A549 (cell line): ENCODE results near the gene MINAR1. TPM values are rescaled to one million over a fixed set of nuclear protein-coding genes. Genes with fewer than 3 reads are reported as not detected.

Experiments
- ATAC-seq, 2 experiments: fragments of 200-7000 bp in 1 of 2; fragments of >200 bp in 1 of 2; cut with Nextera tagmentation in 1 of 2; cut with Tn5 transposase in 1 of 2; 3 replicates each; pipeline versions ENCODE4 v1.8.0 to v1.9.1; 2018 to 2020; ENCODE audit warnings: mild to moderate bottlenecking in 1 of 2, moderate library complexity in 1 of 2
- CTCF ChIA-PET: fragments of 300-600 bp; sonication (Branson Sonifier 250); formaldehyde crosslinking; extraction: SDS; loops from one replicate; lab custom pipeline; 2021; ENCODE audit warnings: antibody characterized with exemption, inconsistent platforms; lab: Yijun Ruan, JAX
- POLR2A ChIA-PET: fragments of 350-600 bp; formaldehyde crosslinking; extraction: SDS; loops from one replicate; lab custom pipeline; 2021; ENCODE audit warnings: antibody characterized with exemption, inconsistent platforms; lab: Yijun Ruan, JAX
- DNase-seq, 2 experiments: peaks; one replicate each; pipeline versions ENCODE4 v3.0.0 to v3.0.0-alpha.2; 2011 to 2016; ENCODE audit warnings: low read depth in 1 of 2, low spot score in 1 of 2
- FAIRE-seq: peaks from 2 replicates; lab custom pipeline; 2011; peaks lifted over from hg19 to GRCh38; lab: Jason Lieb, UNC
- H3K27ac ChIP-seq, 2 experiments: fragments of >200 bp; sonication (Bioruptor Twin); formaldehyde crosslinking; 3 replicates each; pipeline ENCODE4 v1.5.1; 2016 to 2017
- H3K4me1 ChIP-seq: fragments of >200 bp; sonication (Bioruptor Twin); formaldehyde crosslinking; 3 replicates; pipeline ENCODE4 v1.6.1; 2016
- H3K4me2 ChIP-seq: fragments of >200 bp; sonication (Bioruptor Twin); formaldehyde crosslinking; 3 replicates; pipeline ENCODE4 v1.6.1; 2016
- H3K4me3 ChIP-seq: fragments of >200 bp; sonication (Bioruptor Twin); formaldehyde crosslinking; 3 replicates; pipeline ENCODE4 v1.5.1; 2016
- H3K9me3 ChIP-seq: fragments of >200 bp; sonication (Bioruptor Twin); formaldehyde crosslinking; 3 replicates; pipeline ENCODE4 v1.6.1; 2016
- ATOH8 ChIP-seq: fragments of 250-450 bp; sonication (Bioruptor Pico); IDR thresholded peaks from 2 replicates; pipeline ENCODE4 v1.5.0; 2020; ENCODE audit warnings: low read depth, mild to moderate bottlenecking, moderate library complexity
- BHLHE40 ChIP-seq: IDR thresholded peaks from 2 replicates; pipeline ENCODE4 v1.6.1; 2012; ENCODE audit warnings: low read depth, low read length, inconsistent platforms
- CHD2 ChIP-seq: fragments of 150-350 bp; IDR thresholded peaks from 2 replicates; pipeline ENCODE4 v1.6.1; 2014; ENCODE audit warnings: low read length; ENCODE audit not compliant: partially characterized antibody
- EHF ChIP-seq: fragments of 250-450 bp; sonication (Bioruptor Pico); IDR thresholded peaks from 2 replicates; pipeline ENCODE4 v1.5.0; 2020; ENCODE audit warnings: mild to moderate bottlenecking
- ELK1 ChIP-seq: fragments of 150-350 bp; IDR thresholded peaks from 2 replicates; pipeline ENCODE4 v1.6.1; 2014; ENCODE audit warnings: low read depth, mild to moderate bottlenecking, low read length
- EP300 ChIP-seq, 2 experiments: fragments of >200 bp; sonication (Bioruptor Twin); formaldehyde crosslinking; IDR thresholded peaks; 2 replicates in 1 of 2; 3 replicates in 1 of 2; pipeline ENCODE4 v1.6.1; 2016 to 2017
- FOSL2 ChIP-seq, 2 experiments: fragments of 450-650 bp in 1 of 2; fragments of >200 bp in 1 of 2; sonication (Bioruptor Twin) in 1 of 2; formaldehyde crosslinking; IDR thresholded peaks; 2 replicates each; pipeline versions ENCODE4 v1.5.0 to v1.6.1; 2016 to 2020; ENCODE audit warnings: mild to moderate bottlenecking in 1 of 2, moderate library complexity in 1 of 2
- HOXA7 ChIP-seq: fragments of 250-450 bp; sonication (Bioruptor Pico); IDR thresholded peaks from 2 replicates; pipeline ENCODE4 v1.5.0; 2020; ENCODE audit warnings: mild to moderate bottlenecking, moderate library complexity
- HOXB13 ChIP-seq: fragments of 250-450 bp; sonication (Bioruptor Pico); IDR thresholded peaks from 2 replicates; pipeline ENCODE4 v1.5.0; 2020; ENCODE audit warnings: low read depth, mild to moderate bottlenecking, moderate library complexity
- HOXB5 ChIP-seq: fragments of 250-450 bp; sonication (Bioruptor Pico); IDR thresholded peaks from 2 replicates; pipeline ENCODE4 v1.5.0; 2020; ENCODE audit warnings: mild to moderate bottlenecking, moderate library complexity
- MAX ChIP-seq: IDR thresholded peaks from 2 replicates; pipeline ENCODE4 v1.6.1; 2012
- MAZ ChIP-seq: fragments of 150-350 bp; IDR thresholded peaks from 2 replicates; pipeline ENCODE4 v1.6.1; 2014; ENCODE audit warnings: antibody characterized with exemption, low read depth, low read length, borderline replicate concordance
- MYC ChIP-seq: IDR thresholded peaks from 2 replicates; pipeline ENCODE4 v1.6.1; 2012; ENCODE audit warnings: mild to moderate bottlenecking, inconsistent platforms, low read length, improper control_type of control experiment, borderline replicate concordance
- NFE2L2 ChIP-seq: fragments of 150-350 bp; conservative IDR thresholded peaks from 2 replicates; pipeline ENCODE4 v1.6.1; 2014; ENCODE audit warnings: low read length
- NPAS2 ChIP-seq: fragments of 250-450 bp; sonication (Bioruptor Pico); IDR thresholded peaks from 2 replicates; pipeline ENCODE4 v1.8.0; 2022; ENCODE audit warnings: mild to moderate bottlenecking, moderate library complexity, borderline replicate concordance
- NR3C1 ChIP-seq: fragments of >200 bp; sonication (Bioruptor Twin); formaldehyde crosslinking; IDR thresholded peaks from 3 replicates; pipeline ENCODE4 v1.6.1; 2017
- PBX3 ChIP-seq: IDR thresholded peaks from 2 replicates; pipeline ENCODE4 v1.6.1; 2012
- POLR2A ChIP-seq: IDR thresholded peaks from 2 replicates; pipeline ENCODE4 v1.6.1; 2012; ENCODE audit warnings: mild to moderate bottlenecking, low read length
- POLR2AphosphoS2 ChIP-seq: conservative IDR thresholded peaks from 2 replicates; pipeline ENCODE4 v1.6.1; 2012; ENCODE audit warnings: low read length, improper control_type of control experiment, inconsistent platforms
- RCOR1 ChIP-seq: fragments of 150-350 bp; IDR thresholded peaks from 2 replicates; pipeline ENCODE4 v1.6.1; 2014; ENCODE audit warnings: antibody characterized with exemption, low read length, low read depth
- RNF2 ChIP-seq: fragments of 200-600 bp; sonication (generic); IDR thresholded peaks from 2 replicates; pipeline ENCODE4 v1.6.1; 2016; ENCODE audit warnings: low read depth, mild to moderate bottlenecking, antibody characterized with exemption, moderate library complexity, borderline replicate concordance
- ZC3H11A ChIP-seq: fragments of 450-650 bp; IDR thresholded peaks from 2 replicates; pipeline ENCODE4 v1.6.1; 2014; ENCODE audit warnings: antibody characterized with exemption, mild to moderate bottlenecking
- ZNF302 ChIP-seq: fragments of 250-450 bp; sonication (Bioruptor Pico); IDR thresholded peaks from 2 replicates; pipeline ENCODE4 v1.9.0; 2021; ENCODE audit warnings: inconsistent platforms, mild to moderate bottlenecking, moderate library complexity
- WGBS: methylation state at CpG from one replicate; pipeline ENCODE4 v1.1.6; 2017; ENCODE audit errors: missing lambda C conversion rate; 5-methylcytosine and 5-hydroxymethylcytosine counted together
- polyA plus RNA-seq, 4 experiments: library from polyadenylated mRNA; depleted of rRNA in 3 of 4; stranded (reverse); fragments of >200 nt; fragmentation: RNase III in 1 of 4; extraction: RNeasy Plus Mini Kit Qiagen cat#74134 plus additional on column Dnase treatment in 1 of 4; gene quantifications; 2 replicates in 3 of 4; 3 replicates in 1 of 4; pipeline ENCODE4 v1.2.3, GENCODE V29; 2011 to 2017
- TF ChIP-seq, protein P1 (sequence below): IDR thresholded peaks from 2 replicates; pipeline ENCODE4 v1.6.1; 2012; ENCODE audit warnings: low read depth, borderline replicate concordance
- TF ChIP-seq, protein P2 (sequence below): fragments of >200 bp; sonication (Bioruptor Twin); formaldehyde crosslinking; IDR thresholded peaks from 2 replicates; pipeline ENCODE4 v1.6.1; 2016

MINAR1 gene
- polyA plus RNA-seq, 2 of the 4 experiments (the other 2 are of a cell fraction) = 0.87 to 0.88 TPM

DNA sequence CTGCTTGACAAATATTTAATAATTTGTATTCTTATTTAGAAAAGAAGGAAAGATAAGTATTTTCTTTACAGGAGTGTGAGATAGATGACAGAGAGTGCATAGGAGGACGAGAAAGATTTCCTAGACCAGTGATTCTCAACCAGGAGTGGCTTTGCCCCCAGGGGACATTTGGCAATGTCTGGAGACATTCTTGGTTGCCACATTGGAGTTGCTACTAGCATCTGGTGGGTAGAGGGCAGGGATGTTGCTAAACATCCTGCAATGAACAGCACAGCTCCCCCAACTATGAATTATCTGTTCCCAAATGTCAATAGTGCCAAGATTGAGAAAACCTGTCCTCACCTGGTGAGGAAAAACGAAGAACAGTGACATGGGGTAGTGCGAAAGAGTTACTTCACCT lies 30.8 kb upstream of the MINAR1 start:
- ChIA-PET POLR2A (no interaction called here), CTCF (interaction anchor here (2.5 kb wide), 1 partner anchor 20 kb away, joined by 8 read pairs; no protein-coding TSS in a partner anchor)
- WGBS = 50% methylated on average over 3 of the region's 3 CpGs
- Histone ChIP-seq H3K4me2 (no peak overlapping the region), H3K4me3 (no peak overlapping the region), H3K27ac (no peak overlapping the region), H3K4me1 (no peaks in the 10 kb centered on the region), H3K9me3 (no peaks in the 10 kb centered on the region)
- ATAC-seq (no peak), FAIRE-seq (no peak), DNase-seq (no peak)
- TF ChIP-seq ATOH8 (no peak), NPAS2 (CRISPR knock-in tag) (no peak), EP300 (IDR thresholded peaks at IDR 0.05) (no peak), ZC3H11A (no peak), RCOR1 (no peak), BHLHE40 (no peak), ZNF302 (no peak), HOXB5 (CRISPR knock-in tag) (no peak), ELK1 (no peak), MAX (no peak), MYC (no peak), RNF2 (no peak), CHD2 (no peak), POLR2AphosphoS2 (no peak), HOXA7 (CRISPR knock-in tag) (no peak)
- TF ChIP-seq, protein P1, sequence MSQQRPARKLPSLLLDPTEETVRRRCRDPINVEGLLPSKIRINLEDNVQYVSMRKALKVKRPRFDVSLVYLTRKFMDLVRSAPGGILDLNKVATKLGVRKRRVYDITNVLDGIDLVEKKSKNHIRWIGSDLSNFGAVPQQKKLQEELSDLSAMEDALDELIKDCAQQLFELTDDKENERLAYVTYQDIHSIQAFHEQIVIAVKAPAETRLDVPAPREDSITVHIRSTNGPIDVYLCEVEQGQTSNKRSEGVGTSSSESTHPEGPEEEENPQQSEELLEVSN = no peak
- TF ChIP-seq, protein P2, sequence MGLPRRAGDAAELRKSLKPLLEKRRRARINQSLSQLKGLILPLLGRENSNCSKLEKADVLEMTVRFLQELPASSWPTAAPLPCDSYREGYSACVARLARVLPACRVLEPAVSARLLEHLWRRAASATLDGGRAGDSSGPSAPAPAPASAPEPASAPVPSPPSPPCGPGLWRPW = no peak

DNA sequence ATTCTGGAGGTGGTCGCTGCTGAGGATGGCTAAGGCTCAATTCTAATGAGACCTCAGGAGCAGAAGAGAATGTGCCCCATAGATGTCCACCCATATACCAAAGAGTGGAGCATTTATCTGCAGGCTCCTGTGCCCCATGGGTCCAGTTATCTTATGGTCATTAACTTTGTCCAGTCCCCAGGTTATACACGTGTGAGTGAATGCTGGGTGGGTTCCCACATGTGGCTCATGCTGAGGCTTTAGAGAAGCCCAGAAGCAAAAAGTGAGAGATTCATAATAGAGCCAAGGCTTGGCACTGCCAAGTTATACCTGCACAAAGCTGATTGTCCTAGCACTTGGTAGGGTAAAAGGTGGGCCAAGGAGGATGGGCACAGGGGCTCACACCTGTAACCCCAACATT lies 30.0 kb upstream of the MINAR1 start:
- CTCF ChIA-PET = interaction anchor here (1.4 to 2.5 kb wide), 2 partner anchors 21 to 31 kb away, joined by 3 to 8 read pairs; no protein-coding TSS in a partner anchor
- Histone ChIP-seq H3K27ac (no peak overlapping the region), H3K4me3 (no peak overlapping the region), H3K4me2 (no peak overlapping the region)
- ATAC-seq (no peak), FAIRE-seq (no peak)
- WGBS = 62% methylated on average over 2 of the region's 2 CpGs
- POLR2A ChIA-PET = no interaction called here
- TF ChIP-seq PBX3 (no peak), MAZ (no peak), FOSL2 (IDR thresholded peaks at IDR 0.05) (no peak), FOSL2 (CRISPR knock-in tag; IDR thresholded peaks at IDR 0.05) (no peak), HOXB13 (CRISPR knock-in tag) (no peak), NFE2L2 (no peak), ATOH8 (no peak), NR3C1 (no peak), ZC3H11A (no peak), EHF (CRISPR knock-in tag) (no peak), POLR2A (no peak)
- TF ChIP-seq, all 56 proteins: peak for 0
- no peak for DNase-seq
- Histone ChIP-seq H3K9me3 (no peaks in the 10 kb centered on the region), H3K4me1 (no peaks in the 10 kb centered on the region)
